HUES64 (cell line): ENCODE measurements around the gene GPR158.

Experiments used
- H3K27ac ChIP-seq: 2 replicates; pipeline ENCODE4 v1.7.0; 2013; ENCODE audit warnings: low read depth, low read length, inconsistent platforms
- H3K27me3 ChIP-seq: 2 replicates; pipeline ENCODE4 v1.6.1; 2013; ENCODE audit warnings: mild to moderate bottlenecking, low read length; ENCODE audit not compliant: insufficient read depth
- H3K36me3 ChIP-seq: 2 replicates; pipeline ENCODE4 v1.6.1; 2013; ENCODE audit warnings: mild to moderate bottlenecking, low read length; ENCODE audit not compliant: insufficient read depth
- H3K4me1 ChIP-seq: 2 replicates; pipeline ENCODE4 v1.6.1; 2013; ENCODE audit warnings: mild to moderate bottlenecking, low read length, moderate library complexity; ENCODE audit not compliant: insufficient read depth
- H3K4me3 ChIP-seq: 2 replicates; pipeline ENCODE4 v1.5.1; 2013; ENCODE audit warnings: mild to moderate bottlenecking, low read length, moderate library complexity
- H3K9ac ChIP-seq: 2 replicates; pipeline ENCODE4 v1.6.1; 2013; ENCODE audit warnings: mild to moderate bottlenecking, low read depth, low read length
- H3K9me3 ChIP-seq: 2 replicates; pipeline ENCODE4 v1.6.1; 2013; ENCODE audit warnings: low read depth, low read length; ENCODE audit not compliant: insufficient read depth
- WGBS: fragments of 150-250, 120-280 bp; methylation state at CpG from one replicate; pipeline ENCODE4 v1.1.7; 2013; ENCODE audit warnings: missing lambda C conversion rate; 5-methylcytosine and 5-hydroxymethylcytosine counted together

The GPR158 gene

GRCh38 chr10:25633542-25633941 is 458.7 kb downstream of the GPR158 start:
- Histone ChIP-seq H3K27ac (no peak overlapping the region), H3K27me3 (no peaks in the 10 kb centered on the region), H3K9ac (no peak overlapping the region), H3K4me3 (no peak overlapping the region), H3K4me1 (no peaks in the 10 kb centered on the region), H3K36me3 (no peaks in the 10 kb centered on the region), H3K9me3 (no peaks in the 10 kb centered on the region)
- 78% methylated on average over 2 of the region's 2 CpGs for WGBS

GRCh38 chr10:25639646-25640045 is 464.8 kb downstream of the GPR158 start:
- H3K27me3 ChIP-seq = no peaks in the 10 kb centered on the region
- no peaks in the 10 kb centered on the region for H3K9me3 ChIP-seq
- no peak overlapping the region for H3K27ac ChIP-seq
- H3K9ac ChIP-seq = no peak overlapping the region
- no peak overlapping the region for H3K4me3 ChIP-seq
- no peaks in the 10 kb centered on the region for H3K4me1 ChIP-seq
- H3K36me3 ChIP-seq = no peaks in the 10 kb centered on the region
- WGBS = 91% methylated on average over 1 of the region's 2 CpGs

- WGBS = 100% methylated on average over 1 of the region's 1 CpG
- Histone ChIP-seq H3K27me3 (no peaks in the 10 kb centered on the region), H3K4me1 (no peaks in the 10 kb centered on the region), H3K27ac (no peak overlapping the region), H3K9me3 (no peaks in the 10 kb centered on the region), H3K4me3 (no peak overlapping the region), H3K36me3 (no peaks in the 10 kb centered on the region), H3K9ac (no peak overlapping the region)
Observed at GRCh38 chr10:25641595-25641994, 466.8 kb downstream of the GPR158 start.

- H3K36me3 ChIP-seq = no peaks in the 10 kb centered on the region
- no peak overlapping the region for H3K27ac ChIP-seq
- H3K4me3 ChIP-seq = no peak overlapping the region
- 82% methylated on average over 3 of the region's 3 CpGs for WGBS
- H3K9me3 ChIP-seq = no peaks in the 10 kb centered on the region
- H3K27me3 ChIP-seq = no peaks in the 10 kb centered on the region
- H3K4me1 ChIP-seq = no peaks in the 10 kb centered on the region
- H3K9ac ChIP-seq = no peak overlapping the region
Observed at GRCh38 chr10:25642721-25643120, 467.9 kb downstream of the GPR158 start.

- Histone ChIP-seq H3K36me3 (no peaks in the 10 kb centered on the region), H3K4me3 (no peak overlapping the region), H3K27ac (no peak overlapping the region), H3K27me3 (no peaks in the 10 kb centered on the region), H3K4me1 (no peaks in the 10 kb centered on the region), H3K9me3 (no peaks in the 10 kb centered on the region), H3K9ac (no peak overlapping the region)
- WGBS = 90% methylated on average over 1 of the region's 2 CpGs
Observed at GRCh38 chr10:25646371-25646770, 471.6 kb downstream of the GPR158 start.

GRCh38 chr10:25651534-25651933 is 476.7 kb downstream of the GPR158 start:
- WGBS = 100% methylated on average over 1 of the region's 2 CpGs
- no peaks in the 10 kb centered on the region for H3K27me3 ChIP-seq
- 0 out of 2 replicates have a peak, but pooled peaks cover 2% of the 10 kb centered on the region for H3K9me3 ChIP-seq
- H3K9ac ChIP-seq = no peak overlapping the region
- no peaks in the 10 kb centered on the region for H3K36me3 ChIP-seq
- H3K4me3 ChIP-seq = no peak overlapping the region
- H3K4me1 ChIP-seq = no peaks in the 10 kb centered on the region
- H3K27ac ChIP-seq = no peak overlapping the region
